Nephron (organoid): ENCODE results near the gene DDIAS.

Source experiments
- H3K27ac Mint-ChIP-seq, 3 experiments: 2 replicates each; pipeline ENCODE4 v1.8.0; 2020; ENCODE audit warnings: mixed read lengths in 3 of 3, mild to moderate bottlenecking in 2 of 3, moderate library complexity in 1 of 3
- H3K27me3 Mint-ChIP-seq: 2 replicates; pipeline ENCODE4 v1.8.0; 2021; ENCODE audit warnings: low read depth, mild to moderate bottlenecking, moderate library complexity, mixed read lengths
- H3K36me3 Mint-ChIP-seq: 2 replicates; pipeline ENCODE4 v1.8.0; 2020; ENCODE audit warnings: low read depth, mixed read lengths
- H3K4me1 Mint-ChIP-seq: 2 replicates; pipeline ENCODE4 v1.8.0; 2020; ENCODE audit warnings: mixed read lengths
- H3K4me3 Mint-ChIP-seq, 3 experiments: 2 replicates each; pipeline ENCODE4 v1.8.0; 2020; ENCODE audit warnings: mild to moderate bottlenecking in 3 of 3, mixed read lengths in 3 of 3, moderate library complexity in 2 of 3
- H3K9me3 Mint-ChIP-seq: 2 replicates; pipeline ENCODE4 v1.8.0; 2020; ENCODE audit warnings: mixed read lengths
- TF ChIP-seq, protein P1 (sequence below), 3 experiments: fragments of 200-600 bp; sonication (generic); IDR thresholded peaks; one replicate each; pipeline ENCODE4 v1.5.0; 2021; ENCODE audit warnings: antibody characterized with exemption in 3 of 3; ENCODE audit not compliant: unreplicated experiment in 3 of 3

The DDIAS gene

DNA sequence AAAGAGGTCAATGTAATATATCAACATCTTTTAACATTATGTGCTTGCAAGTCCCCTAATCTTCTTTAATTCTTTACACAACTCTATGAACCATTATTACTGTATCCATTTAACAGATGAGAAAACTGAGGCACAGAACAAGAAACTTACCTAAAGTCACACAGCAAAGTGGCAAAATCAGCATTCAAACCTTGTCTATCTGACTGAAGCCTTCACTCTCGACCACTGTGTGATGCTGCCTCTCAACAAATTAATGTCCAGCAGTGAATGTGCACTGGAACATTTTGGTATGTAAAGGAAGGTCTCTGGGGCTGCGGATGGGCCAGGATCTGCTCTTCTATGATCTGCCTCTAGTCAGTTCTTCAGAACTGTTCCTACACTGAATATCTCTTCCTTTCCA, 43.4 kb upstream of the DDIAS start:
- peaks cover 5% of the 10 kb centered on the region for H3K9me3 Mint-ChIP-seq
- TF ChIP-seq, protein P1, sequence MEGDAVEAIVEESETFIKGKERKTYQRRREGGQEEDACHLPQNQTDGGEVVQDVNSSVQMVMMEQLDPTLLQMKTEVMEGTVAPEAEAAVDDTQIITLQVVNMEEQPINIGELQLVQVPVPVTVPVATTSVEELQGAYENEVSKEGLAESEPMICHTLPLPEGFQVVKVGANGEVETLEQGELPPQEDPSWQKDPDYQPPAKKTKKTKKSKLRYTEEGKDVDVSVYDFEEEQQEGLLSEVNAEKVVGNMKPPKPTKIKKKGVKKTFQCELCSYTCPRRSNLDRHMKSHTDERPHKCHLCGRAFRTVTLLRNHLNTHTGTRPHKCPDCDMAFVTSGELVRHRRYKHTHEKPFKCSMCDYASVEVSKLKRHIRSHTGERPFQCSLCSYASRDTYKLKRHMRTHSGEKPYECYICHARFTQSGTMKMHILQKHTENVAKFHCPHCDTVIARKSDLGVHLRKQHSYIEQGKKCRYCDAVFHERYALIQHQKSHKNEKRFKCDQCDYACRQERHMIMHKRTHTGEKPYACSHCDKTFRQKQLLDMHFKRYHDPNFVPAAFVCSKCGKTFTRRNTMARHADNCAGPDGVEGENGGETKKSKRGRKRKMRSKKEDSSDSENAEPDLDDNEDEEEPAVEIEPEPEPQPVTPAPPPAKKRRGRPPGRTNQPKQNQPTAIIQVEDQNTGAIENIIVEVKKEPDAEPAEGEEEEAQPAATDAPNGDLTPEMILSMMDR (IDR thresholded peaks at IDR 0.05; ENCODE audit: unreplicated experiment in 3 of 3): no peak
- H3K4me1 Mint-ChIP-seq: no peaks in the 10 kb centered on the region
- no peak overlapping the region for H3K4me3 Mint-ChIP-seq
- no peaks in the 10 kb centered on the region for H3K27me3 Mint-ChIP-seq
- H3K36me3 Mint-ChIP-seq: peaks cover 11% of the 10 kb centered on the region
- peak overlapping the region in 1 of 3 experiments; percentile 3 for H3K27ac Mint-ChIP-seq

DNA sequence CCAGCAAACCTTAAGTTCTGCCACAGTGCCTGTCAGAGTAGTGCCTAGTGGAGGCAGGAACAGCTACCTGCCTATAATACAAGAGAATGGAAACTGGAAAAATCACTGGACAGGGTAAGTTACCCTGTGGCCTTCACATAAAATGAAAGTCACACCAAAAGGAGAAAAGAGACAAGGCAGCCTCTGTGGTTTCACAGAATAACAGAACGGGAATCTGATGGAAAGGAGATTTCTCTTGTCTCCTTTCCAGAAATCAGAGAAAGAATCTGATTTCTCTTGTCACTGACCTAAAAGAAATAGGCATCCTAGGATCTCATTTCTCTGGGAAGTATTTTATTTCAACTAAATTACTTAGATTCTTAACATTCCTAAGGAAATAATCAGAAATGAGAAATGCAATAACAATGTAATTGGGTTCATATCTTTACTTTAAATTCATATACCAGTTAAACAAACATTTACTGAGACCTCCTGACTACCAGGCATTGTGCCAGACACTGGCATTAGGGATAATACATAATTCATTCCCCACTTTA, 42.9 kb upstream of the DDIAS start:
- Mint-ChIP-seq H3K27me3 (no peaks in the 10 kb centered on the region), H3K27ac (peak overlapping the region in 1 of 3 experiments; percentile 3)

DNA sequence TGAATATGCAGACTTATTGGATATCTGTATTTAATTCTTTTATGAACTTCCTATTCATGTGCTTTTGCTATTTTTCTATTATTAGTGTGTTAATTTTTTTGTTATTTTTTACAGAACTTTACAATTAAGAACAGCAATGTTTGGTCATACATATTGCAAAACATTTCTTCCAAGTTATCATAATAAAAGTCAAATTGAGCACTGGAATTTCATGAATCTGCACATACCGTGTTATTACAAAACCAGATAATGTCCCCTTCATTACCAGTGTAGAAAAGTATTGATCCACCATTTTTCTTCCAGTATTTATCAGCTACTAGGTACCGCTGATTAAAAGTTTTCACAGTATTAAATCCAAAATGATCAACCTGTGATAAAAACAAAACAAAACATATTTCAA, 41.8 kb upstream of the DDIAS start:
- H3K4me3 Mint-ChIP-seq: no peak overlapping the region
- no peak overlapping the region for H3K27ac Mint-ChIP-seq
- no peaks in the 10 kb centered on the region for H3K4me1 Mint-ChIP-seq
- TF ChIP-seq, protein P1 (IDR thresholded peaks at IDR 0.05; ENCODE audit: unreplicated experiment in 3 of 3): no peak
- H3K36me3 Mint-ChIP-seq: peaks cover 8% of the 10 kb centered on the region
- no peaks in the 10 kb centered on the region for H3K27me3 Mint-ChIP-seq
- H3K9me3 Mint-ChIP-seq: no peaks in the 10 kb centered on the region

More for the DNA sequence above, 42.9 kb upstream of the DDIAS start:
- Mint-ChIP-seq H3K4me3 (no peak overlapping the region), H3K9me3 (peaks cover 5% of the 10 kb centered on the region), H3K4me1 (no peaks in the 10 kb centered on the region), H3K36me3 (peaks cover 8% of the 10 kb centered on the region)
- TF ChIP-seq, protein P1 (IDR thresholded peaks at IDR 0.05; ENCODE audit: unreplicated experiment in 3 of 3): no peak

DNA sequence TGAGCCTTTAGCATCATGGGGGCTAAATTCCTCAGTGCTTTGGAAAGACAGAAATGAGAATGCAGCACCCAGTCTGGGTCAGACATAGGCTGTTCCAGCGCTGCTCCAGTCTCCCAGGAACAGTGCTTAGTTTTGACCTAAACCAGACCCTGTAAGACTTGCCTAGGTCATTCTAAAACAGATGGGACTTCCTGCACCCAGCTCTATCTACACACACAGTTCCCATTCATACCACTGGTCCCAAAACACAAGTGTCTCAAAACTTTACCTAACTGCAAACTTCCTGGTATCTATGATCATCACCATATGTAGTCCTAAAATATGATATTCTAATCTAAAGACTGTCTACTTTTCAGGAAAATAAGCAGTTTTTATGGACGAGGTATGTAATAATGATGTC, 39.2 kb upstream of the DDIAS start:
- Mint-ChIP-seq H3K9me3 (no peaks in the 10 kb centered on the region), H3K4me1 (peaks cover under 1% of the 10 kb centered on the region), H3K4me3 (no peak overlapping the region), H3K27me3 (no peaks in the 10 kb centered on the region), H3K36me3 (peaks cover 6% of the 10 kb centered on the region), H3K27ac (no peak overlapping the region)
- TF ChIP-seq, protein P1 (IDR thresholded peaks at IDR 0.05; ENCODE audit: unreplicated experiment in 3 of 3): no peak

DNA sequence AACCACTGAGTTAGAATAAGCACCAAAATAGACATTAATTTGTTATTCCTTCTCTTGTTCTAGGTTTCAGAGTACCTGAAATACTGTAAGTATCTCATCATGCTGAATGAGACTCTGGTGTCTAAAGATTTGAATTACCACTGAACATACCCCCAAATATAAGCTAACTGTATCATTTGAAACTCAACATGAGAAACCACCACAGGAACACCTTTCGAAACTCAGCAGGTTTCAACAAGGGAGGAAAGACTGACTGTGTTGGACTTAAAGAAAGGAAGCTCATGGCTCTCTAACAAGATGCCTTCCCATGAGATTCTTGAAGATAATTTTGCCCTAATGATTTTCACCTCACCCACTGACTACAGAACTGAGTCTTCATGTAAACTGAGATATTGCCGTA, 38.3 kb upstream of the DDIAS start:
- Mint-ChIP-seq H3K36me3 (no peaks in the 10 kb centered on the region), H3K4me3 (no peak overlapping the region), H3K27ac (no peak overlapping the region), H3K9me3 (no peaks in the 10 kb centered on the region), H3K27me3 (no peaks in the 10 kb centered on the region), H3K4me1 (peaks cover 4% of the 10 kb centered on the region)
- TF ChIP-seq, protein P1 (IDR thresholded peaks at IDR 0.05; ENCODE audit: unreplicated experiment in 3 of 3): no peak

DNA sequence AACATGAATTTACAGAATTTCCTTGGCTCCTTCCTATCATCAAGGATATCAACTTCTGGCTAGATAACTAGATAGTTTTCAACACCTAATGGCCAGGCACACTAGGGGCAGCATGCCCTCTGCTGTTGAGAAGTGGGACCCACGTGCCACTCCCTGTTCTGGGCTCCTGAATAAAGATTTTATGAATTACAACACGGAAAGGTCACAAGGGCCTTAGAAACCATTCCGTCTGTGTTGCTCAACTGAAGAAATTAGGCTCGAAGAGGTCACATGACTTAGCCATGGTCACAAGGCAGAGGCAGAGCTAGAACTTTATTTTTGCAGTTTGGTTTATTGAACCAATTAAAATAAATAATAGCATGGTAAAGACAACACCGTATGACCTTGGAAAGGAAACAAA, 37.3 kb upstream of the DDIAS start:
- H3K4me1 Mint-ChIP-seq: peaks cover 4% of the 10 kb centered on the region
- H3K9me3 Mint-ChIP-seq: no peaks in the 10 kb centered on the region
- TF ChIP-seq, protein P1 (IDR thresholded peaks at IDR 0.05; ENCODE audit: unreplicated experiment in 3 of 3): peak; percentile 56 to 63 (median 59)
- no peaks in the 10 kb centered on the region for H3K36me3 Mint-ChIP-seq
- peak overlapping the region in 1 of 3 experiments; percentile 29 for H3K27ac Mint-ChIP-seq
- H3K27me3 Mint-ChIP-seq: no peaks in the 10 kb centered on the region
- no peak overlapping the region for H3K4me3 Mint-ChIP-seq
